Upper lobe of left lung (tissue), 6 donors: Measurements from ENCODE around the gene AEBP2. TPM values are rescaled to one million over a fixed set of nuclear protein-coding genes. Genes with fewer than 3 reads are reported as not detected.

Experiments
- ATAC-seq, 2 donors: fragments of 200-7000 bp; cut with Tn5 transposase; one replicate each; pipeline ENCODE4 v1.9.1; 2022; ENCODE audit warnings: mild to moderate bottlenecking in 2 of 2, moderate library complexity in 2 of 2; ENCODE audit not compliant: low FRiP score in 2 of 2
- DNase-seq, 2 donors: peaks; one replicate each; pipeline ENCODE4 v3.0.0-alpha.2; 2019 to 2020
- H3K27ac ChIP-seq, 4 donors: fragments of 200-600 bp; sonication (generic); one replicate each; pipeline ENCODE4 v1.5.1; 2016 to 2019
- H3K27me3 ChIP-seq, 4 donors: fragments of 200-600 bp; sonication (generic); one replicate each; pipeline ENCODE4 v1.5.1; 2017 to 2019
- H3K36me3 ChIP-seq, 4 donors: fragments of 200-600 bp; sonication (generic); one replicate each; pipeline ENCODE4 v1.5.1; 2016 to 2019
- H3K4me1 ChIP-seq, 4 donors: fragments of 200-600 bp; sonication (generic); one replicate each; pipeline ENCODE4 v1.5.1; 2018 to 2019
- H3K4me3 ChIP-seq, 4 donors: fragments of 200-600 bp; sonication (generic); one replicate each; pipeline ENCODE4 v1.5.1; 2017 to 2019; ENCODE audit warnings: mild to moderate bottlenecking in 2 of 4, moderate library complexity in 1 of 4
- H3K9me3 ChIP-seq, 4 donors: fragments of 200-600 bp; sonication (generic); one replicate each; pipeline ENCODE4 v1.5.1; 2018 to 2019
- EP300 ChIP-seq, 4 donors: sonication (generic); formaldehyde crosslinking; IDR thresholded peaks; one replicate each; pipeline ENCODE4 v1.5.1; 2017; ENCODE audit warnings: antibody characterized with exemption in 4 of 4, control low read depth in 2 of 4
- POLR2A ChIP-seq, 4 donors: fragments of 450-650 bp; IDR thresholded peaks; one replicate each; pipeline ENCODE4 v1.5.1; 2016 to 2017; ENCODE audit warnings: antibody characterized with exemption in 4 of 4, mild to moderate bottlenecking in 2 of 4
- POLR2AphosphoS5 ChIP-seq, 2 donors: sonication (generic); formaldehyde crosslinking; IDR thresholded peaks; one replicate each; pipeline ENCODE4 v1.5.1; 2017; ENCODE audit warnings: antibody characterized with exemption in 2 of 2
- WGBS, 2 donors: methylation state at CpG; one replicate each; pipeline ENCODE4 v1.1.5; 2017 to 2018; 5-methylcytosine and 5-hydroxymethylcytosine counted together
- small RNA-seq, 4 donors: library from RNA; depleted of rRNA; stranded (forward); fragments of <200 nt; gene quantifications; one replicate each; pipeline ENCODE3, GENCODE V24; 2016
- total RNA-seq, 6 donors: library from RNA; depleted of rRNA in 4 of 6; stranded (reverse); fragments of >200 nt in 4 of 6; gene quantifications; one replicate each; pipeline versions ENCODE4 v1.1.0 to v1.2.1, GENCODE V29; 2016 to 2021
- TF ChIP-seq, protein P1 (sequence below), 6 experiments: fragments of 450-650 bp in 4 of 6; fragments of 200-600 bp in 2 of 6; sonication (generic) in 2 of 6; IDR thresholded peaks; one replicate each; pipeline ENCODE4 v1.5.1; 2016 to 2019; ENCODE audit warnings: antibody characterized with exemption in 6 of 6
- donor health status: DM: no; HTN: no; CAD: no; lungs with moderate emphysema.
- donor health status: DM: no; HTN: yes; CAD: no; lungs with severe emphysema.

The AEBP2 gene
- total RNA-seq, 6 donors from 2014 or later, result 27.7 to 73.9 (median 40.6) TPM

DNA sequence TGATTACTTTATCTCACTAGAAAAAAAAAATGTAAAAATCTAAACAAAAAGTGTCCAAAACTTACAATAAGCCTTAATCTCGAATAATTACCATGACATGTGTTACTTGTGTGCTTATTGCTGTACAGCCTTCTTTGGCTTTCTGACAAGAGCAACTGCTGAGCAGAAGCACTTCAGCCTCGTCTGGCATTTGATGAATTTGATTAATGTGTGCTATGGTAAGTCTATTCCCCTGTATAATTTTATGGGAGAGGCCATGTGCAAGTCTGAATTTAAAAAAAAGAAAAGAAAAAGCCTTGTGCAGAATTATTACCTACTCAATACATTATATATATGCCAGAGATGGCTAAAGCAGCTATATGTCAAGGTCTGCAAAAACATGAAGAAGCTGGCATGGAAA, 113.9 kb downstream of the AEBP2 start:
- 58 to 61% methylated on average over 2 of the region's 2 CpGs for WGBS, 2 donors
- ATAC-seq, result no peak

DNA sequence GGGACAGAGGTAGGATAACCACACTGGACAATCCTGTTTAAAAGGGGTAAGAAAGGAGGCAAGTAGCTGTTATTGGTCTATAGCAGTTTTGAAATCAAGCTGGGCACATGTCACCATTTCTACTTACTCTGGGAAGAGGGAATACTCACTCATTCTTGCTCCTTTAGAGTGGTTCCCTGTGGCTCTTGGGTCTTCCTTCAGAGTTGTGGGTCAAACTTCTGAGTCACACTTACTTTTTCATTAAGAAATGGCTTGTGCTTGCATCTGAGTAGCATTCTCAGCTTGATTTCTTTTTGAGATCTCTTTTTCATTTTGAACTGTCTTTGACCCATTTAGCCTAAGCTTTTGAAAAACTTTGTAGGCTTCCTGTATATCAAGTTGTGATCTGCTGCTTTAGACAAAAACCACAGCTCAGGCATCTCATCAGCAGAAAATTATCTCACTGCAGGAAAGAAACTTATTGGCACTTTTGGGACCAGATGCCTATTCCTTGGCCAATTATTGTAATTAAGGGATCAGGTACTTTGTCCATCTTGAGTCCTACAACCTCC, 122.2 kb downstream of the AEBP2 start:
- no peak overlapping the region for H3K4me3 ChIP-seq
- H3K9me3 ChIP-seq, result no peaks in the 10 kb centered on the region
- no peaks in the 10 kb centered on the region for H3K36me3 ChIP-seq
- no peaks in the 10 kb centered on the region for H3K4me1 ChIP-seq
- ATAC-seq (no peak), DNase-seq (no peak)
- H3K27me3 ChIP-seq, result no peaks in the 10 kb centered on the region
- H3K27ac ChIP-seq, result no peak overlapping the region
- TF ChIP-seq POLR2A (IDR thresholded peaks at IDR 0.05), result no peak
- TF ChIP-seq POLR2AphosphoS5 (IDR thresholded peaks at IDR 0.05), result no peak
- TF ChIP-seq, protein P1, sequence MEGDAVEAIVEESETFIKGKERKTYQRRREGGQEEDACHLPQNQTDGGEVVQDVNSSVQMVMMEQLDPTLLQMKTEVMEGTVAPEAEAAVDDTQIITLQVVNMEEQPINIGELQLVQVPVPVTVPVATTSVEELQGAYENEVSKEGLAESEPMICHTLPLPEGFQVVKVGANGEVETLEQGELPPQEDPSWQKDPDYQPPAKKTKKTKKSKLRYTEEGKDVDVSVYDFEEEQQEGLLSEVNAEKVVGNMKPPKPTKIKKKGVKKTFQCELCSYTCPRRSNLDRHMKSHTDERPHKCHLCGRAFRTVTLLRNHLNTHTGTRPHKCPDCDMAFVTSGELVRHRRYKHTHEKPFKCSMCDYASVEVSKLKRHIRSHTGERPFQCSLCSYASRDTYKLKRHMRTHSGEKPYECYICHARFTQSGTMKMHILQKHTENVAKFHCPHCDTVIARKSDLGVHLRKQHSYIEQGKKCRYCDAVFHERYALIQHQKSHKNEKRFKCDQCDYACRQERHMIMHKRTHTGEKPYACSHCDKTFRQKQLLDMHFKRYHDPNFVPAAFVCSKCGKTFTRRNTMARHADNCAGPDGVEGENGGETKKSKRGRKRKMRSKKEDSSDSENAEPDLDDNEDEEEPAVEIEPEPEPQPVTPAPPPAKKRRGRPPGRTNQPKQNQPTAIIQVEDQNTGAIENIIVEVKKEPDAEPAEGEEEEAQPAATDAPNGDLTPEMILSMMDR (IDR thresholded peaks at IDR 0.05), result no peak
- TF ChIP-seq EP300 (IDR thresholded peaks at IDR 0.05), result no peak

More for the DNA sequence above, 113.9 kb downstream of the AEBP2 start:
- Histone ChIP-seq H3K27me3 (no peaks in the 10 kb centered on the region), H3K9me3 (no peaks in the 10 kb centered on the region), H3K36me3 (no peaks in the 10 kb centered on the region), H3K4me3 (no peak overlapping the region), H3K4me1 (no peaks in the 10 kb centered on the region), H3K27ac (no peak overlapping the region)
- TF ChIP-seq, protein P1 (IDR thresholded peaks at IDR 0.05), result no peak
- no peak for TF ChIP-seq POLR2AphosphoS5 (IDR thresholded peaks at IDR 0.05)
- TF ChIP-seq EP300 (IDR thresholded peaks at IDR 0.05), result no peak
- no peak for TF ChIP-seq POLR2A (IDR thresholded peaks at IDR 0.05)
- no peak for DNase-seq

Small RNA genes lying within 50 kb of the gene (small RNA-seq; reads per million reads assigned to genes)
- gene AC091805.2 (0 reads per million in 4 donors), gene RNU6-254P (0 reads per million in 4 donors)
